GM23338 (cell line): ENCODE results near the gene UNC5A. TPM values are rescaled to one million over a fixed set of nuclear protein-coding genes. Genes with fewer than 3 reads are reported as not detected.
A peak's percentile ranks its signal among the peaks of the same experiment; 100 is the strongest.

Source experiments
- ATAC-seq: fragments of 200-7000 bp; cut with Tn5 transposase; 3 replicates; pipeline ENCODE4 v1.9.1; 2020
- DNase-seq: peaks from one replicate; pipeline ENCODE4 v3.0.0-alpha.2; 2015; ENCODE audit warnings: low spot score
- H2AFZ ChIP-seq: fragments of 200-600 bp; sonication (generic); 2 replicates; pipeline ENCODE4 v1.8.0; 2016; ENCODE audit warnings: antibody characterized with exemption, mild to moderate bottlenecking, moderate library complexity
- H3F3A ChIP-seq: fragments of 200-600 bp; sonication (generic); replicated peaks from 2 replicates; pipeline ENCODE4 v1.8.0; 2017; ENCODE audit warnings: antibody characterized with exemption, mixed run types, low read depth
- H3K27ac ChIP-seq: fragments of 200-600 bp; sonication (generic); 2 replicates; pipeline ENCODE4 v1.6.1; 2016; ENCODE audit warnings: low read depth
- H3K27me3 ChIP-seq: fragments of 200-600 bp; sonication (generic); 2 replicates; pipeline ENCODE4 v1.8.0; 2016; ENCODE audit warnings: mild to moderate bottlenecking, mixed run types, moderate library complexity; ENCODE audit not compliant: insufficient read depth
- H3K36me3 ChIP-seq: fragments of 200-600 bp; sonication (generic); 2 replicates; pipeline ENCODE4 v1.8.0; 2016; ENCODE audit warnings: mild to moderate bottlenecking; ENCODE audit not compliant: insufficient read depth
- H3K4me1 ChIP-seq: fragments of 200-600 bp; sonication (generic); 2 replicates; pipeline ENCODE4 v1.8.0; 2016; ENCODE audit warnings: mild to moderate bottlenecking, moderate library complexity; ENCODE audit not compliant: insufficient read depth
- H3K4me2 ChIP-seq: fragments of 200-600 bp; sonication (generic); 2 replicates; pipeline ENCODE4 v1.7.1; 2017; ENCODE audit warnings: mixed run types
- H3K4me3 ChIP-seq: fragments of 200-600 bp; sonication (generic); 2 replicates; pipeline ENCODE4 v1.6.1; 2016; ENCODE audit warnings: mixed run types
- H3K79me2 ChIP-seq: fragments of 200-600 bp; sonication (generic); replicated peaks from 2 replicates; pipeline ENCODE4 v1.8.0; 2017; ENCODE audit warnings: mild to moderate bottlenecking; ENCODE audit not compliant: insufficient read depth
- H3K9me2 ChIP-seq: fragments of 200-600 bp; sonication (generic); 2 replicates; pipeline ENCODE4 v1.8.0; 2017; ENCODE audit not compliant: insufficient read depth
- H4K20me1 ChIP-seq: fragments of 200-600 bp; sonication (generic); replicated peaks from 2 replicates; pipeline ENCODE4 v1.8.0; 2017; ENCODE audit warnings: mild to moderate bottlenecking; ENCODE audit not compliant: insufficient read depth
- H3K27ac Mint-ChIP-seq: 2 replicates; pipeline ENCODE4 v1.8.0; 2020; ENCODE audit warnings: inconsistent platforms, mild to moderate bottlenecking, moderate library complexity, mixed read lengths
- H3K27me3 Mint-ChIP-seq: 3 replicates; pipeline ENCODE4 v1.8.0; 2022; ENCODE audit warnings: low read depth, mild to moderate bottlenecking, moderate library complexity, mixed read lengths, inconsistent platforms; ENCODE audit not compliant: insufficient read depth, poor library complexity
- H3K36me3 Mint-ChIP-seq: 3 replicates; pipeline ENCODE4 v1.8.0; 2021; ENCODE audit warnings: low read depth, mild to moderate bottlenecking, inconsistent platforms, moderate library complexity, mixed read lengths
- H3K4me1 Mint-ChIP-seq: 3 replicates; pipeline ENCODE4 v1.8.0; 2020; ENCODE audit warnings: mild to moderate bottlenecking, inconsistent platforms, mixed read lengths
- H3K4me3 Mint-ChIP-seq: 3 replicates; pipeline ENCODE4 v1.8.0; 2021; ENCODE audit warnings: moderate library complexity, mild to moderate bottlenecking, inconsistent platforms, mixed read lengths
- H3K9me3 Mint-ChIP-seq: 3 replicates; pipeline ENCODE4 v1.8.0; 2020; ENCODE audit warnings: moderate library complexity, mild to moderate bottlenecking, inconsistent platforms, mixed read lengths
- CREB1 ChIP-seq: fragments of 250-450 bp; sonication (Bioruptor Pico); IDR thresholded peaks from 2 replicates; pipeline ENCODE4 v1.5.0; 2020; ENCODE audit warnings: low read depth, mild to moderate bottlenecking, moderate library complexity
- CTCF ChIP-seq, 2 experiments: fragments of 200-600 bp in 1 of 2; sonication (generic) in 1 of 2; conservative IDR thresholded peaks; 2 replicates each; pipeline versions ENCODE4 v1.5.1 to v1.6.1; 2016 to 2017; ENCODE audit warnings: antibody characterized with exemption in 2 of 2, low read depth in 2 of 2, mild to moderate bottlenecking in 2 of 2, moderate library complexity in 1 of 2
- ETS1 ChIP-seq: IDR thresholded peaks from 2 replicates; pipeline ENCODE4 v1.6.1; 2016; ENCODE audit warnings: antibody characterized with exemption
- EZH2 ChIP-seq: fragments of 200-600 bp; sonication (generic); IDR thresholded peaks from one replicate; pipeline ENCODE4 v1.8.0; 2017; ENCODE audit warnings: antibody characterized with exemption, mild to moderate bottlenecking, low read depth; ENCODE audit not compliant: unreplicated experiment
- EZH2phosphoT487 ChIP-seq: fragments of 200-600 bp; sonication (generic); IDR thresholded peaks from one replicate; pipeline ENCODE4 v1.8.1; 2018; ENCODE audit warnings: antibody characterized with exemption; ENCODE audit not compliant: unreplicated experiment
- JUNB ChIP-seq: IDR thresholded peaks from one replicate; pipeline ENCODE4 v1.6.1; 2016; ENCODE audit warnings: antibody characterized with exemption; ENCODE audit not compliant: unreplicated experiment
- NANOG ChIP-seq: IDR thresholded peaks from 2 replicates; pipeline ENCODE4 v1.6.1; 2016; ENCODE audit warnings: antibody characterized with exemption, borderline replicate concordance
- POLR2AphosphoS5 ChIP-seq: IDR thresholded peaks from 2 replicates; pipeline ENCODE4 v1.6.1; 2016; ENCODE audit warnings: antibody characterized with exemption, low read depth
- REST ChIP-seq: IDR thresholded peaks from one replicate; pipeline ENCODE4 v1.6.1; 2018; ENCODE audit warnings: antibody characterized with exemption; ENCODE audit not compliant: unreplicated experiment
- STAT1 ChIP-seq: IDR thresholded peaks from one replicate; pipeline ENCODE4 v1.6.1; 2016; ENCODE audit warnings: antibody characterized with exemption; ENCODE audit not compliant: unreplicated experiment
- ZNF114 ChIP-seq: fragments of 250-450 bp; sonication (Bioruptor Pico); IDR thresholded peaks from 2 replicates; pipeline ENCODE4 v1.5.0; 2020; ENCODE audit warnings: mild to moderate bottlenecking, moderate library complexity
- ZNF331 ChIP-seq: fragments of 250-450 bp; sonication (Bioruptor Pico); IDR thresholded peaks from 2 replicates; pipeline ENCODE4 v1.5.0; 2020; ENCODE audit warnings: low read depth, mild to moderate bottlenecking, moderate library complexity
- ZNF462 ChIP-seq: fragments of 250-450 bp; sonication (Bioruptor Pico); IDR thresholded peaks from 2 replicates; pipeline ENCODE4 v1.5.0; 2020; ENCODE audit warnings: mild to moderate bottlenecking, moderate library complexity
- polyA plus RNA-seq: library from polyadenylated mRNA; unstranded; fragments of >200 nt; fragmentation: Nextera tagmentation; extraction: Ambion mirVana; gene quantifications from 2 replicates; pipeline ENCODE4 v1.2.1, GENCODE V29; 2016
- total RNA-seq: library from RNA; depleted of rRNA; stranded (reverse); fragments of >200 nt; shearing (Covaris generic); gene quantifications from 2 replicates; pipeline ENCODE4 v1.2.3, GENCODE V29; 2014

Gene UNC5A
- total and polyA plus RNA-seq, 2 experiments from 2014 or later: 0.92 to 3.9 TPM

GRCh38 chr5:176793736-176794135, 16.6 kb upstream of the UNC5A start:
- Mint-ChIP-seq H3K4me1 (peaks cover 27% of the 10 kb centered on the region), H3K36me3 (no peaks in the 10 kb centered on the region), H3K27me3 (peaks cover 13% of the 10 kb centered on the region), H3K9me3 (no peaks in the 10 kb centered on the region), H3K4me3 (no peak overlapping the region), H3K27ac (no peak overlapping the region)
- no peaks in the 10 kb centered on the region; the same call in 1 of the 2 replicates for H3K4me1 ChIP-seq
- H3K27ac ChIP-seq: no peak overlapping the region
- H3K4me3 ChIP-seq: no peak overlapping the region
- DNase-seq (no peak), ATAC-seq (no peak)
- H3K4me2 ChIP-seq: no peak overlapping the region
- peak overlapping the region; percentile 83; the same call in 1 of the 2 replicates for H2AFZ ChIP-seq
- H3K36me3 ChIP-seq: no peaks in the 10 kb centered on the region
- H4K20me1 ChIP-seq: no peaks in the 10 kb centered on the region; the same call in 1 of the 2 replicates
- no peaks in the 10 kb centered on the region for H3F3A ChIP-seq
- TF ChIP-seq POLR2AphosphoS5 (no peak), NANOG (no peak), STAT1 (no peak), JUNB (no peak), ZNF331 (CRISPR knock-in tag) (no peak), ZNF114 (CRISPR knock-in tag) (no peak), ETS1 (no peak), CREB1 (CRISPR knock-in tag) (no peak), REST (no peak), CTCF (conservative IDR thresholded peaks at IDR 0.05; ENCODE audit: low read depth in 2 of 2) (no peak), ZNF462 (no peak), EZH2 (no peak), EZH2phosphoT487 (no peak)
- H3K9me2 ChIP-seq: no peaks in the 10 kb centered on the region
- H3K27me3 ChIP-seq: no peaks in the 10 kb centered on the region
- H3K79me2 ChIP-seq: no peaks in the 10 kb centered on the region
